Measurements from ENCODE around the gene ADAM33.

The ADAM33 gene, protein sequence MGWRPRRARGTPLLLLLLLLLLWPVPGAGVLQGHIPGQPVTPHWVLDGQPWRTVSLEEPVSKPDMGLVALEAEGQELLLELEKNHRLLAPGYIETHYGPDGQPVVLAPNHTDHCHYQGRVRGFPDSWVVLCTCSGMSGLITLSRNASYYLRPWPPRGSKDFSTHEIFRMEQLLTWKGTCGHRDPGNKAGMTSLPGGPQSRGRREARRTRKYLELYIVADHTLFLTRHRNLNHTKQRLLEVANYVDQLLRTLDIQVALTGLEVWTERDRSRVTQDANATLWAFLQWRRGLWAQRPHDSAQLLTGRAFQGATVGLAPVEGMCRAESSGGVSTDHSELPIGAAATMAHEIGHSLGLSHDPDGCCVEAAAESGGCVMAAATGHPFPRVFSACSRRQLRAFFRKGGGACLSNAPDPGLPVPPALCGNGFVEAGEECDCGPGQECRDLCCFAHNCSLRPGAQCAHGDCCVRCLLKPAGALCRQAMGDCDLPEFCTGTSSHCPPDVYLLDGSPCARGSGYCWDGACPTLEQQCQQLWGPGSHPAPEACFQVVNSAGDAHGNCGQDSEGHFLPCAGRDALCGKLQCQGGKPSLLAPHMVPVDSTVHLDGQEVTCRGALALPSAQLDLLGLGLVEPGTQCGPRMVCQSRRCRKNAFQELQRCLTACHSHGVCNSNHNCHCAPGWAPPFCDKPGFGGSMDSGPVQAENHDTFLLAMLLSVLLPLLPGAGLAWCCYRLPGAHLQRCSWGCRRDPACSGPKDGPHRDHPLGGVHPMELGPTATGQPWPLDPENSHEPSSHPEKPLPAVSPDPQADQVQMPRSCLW

DNA sequence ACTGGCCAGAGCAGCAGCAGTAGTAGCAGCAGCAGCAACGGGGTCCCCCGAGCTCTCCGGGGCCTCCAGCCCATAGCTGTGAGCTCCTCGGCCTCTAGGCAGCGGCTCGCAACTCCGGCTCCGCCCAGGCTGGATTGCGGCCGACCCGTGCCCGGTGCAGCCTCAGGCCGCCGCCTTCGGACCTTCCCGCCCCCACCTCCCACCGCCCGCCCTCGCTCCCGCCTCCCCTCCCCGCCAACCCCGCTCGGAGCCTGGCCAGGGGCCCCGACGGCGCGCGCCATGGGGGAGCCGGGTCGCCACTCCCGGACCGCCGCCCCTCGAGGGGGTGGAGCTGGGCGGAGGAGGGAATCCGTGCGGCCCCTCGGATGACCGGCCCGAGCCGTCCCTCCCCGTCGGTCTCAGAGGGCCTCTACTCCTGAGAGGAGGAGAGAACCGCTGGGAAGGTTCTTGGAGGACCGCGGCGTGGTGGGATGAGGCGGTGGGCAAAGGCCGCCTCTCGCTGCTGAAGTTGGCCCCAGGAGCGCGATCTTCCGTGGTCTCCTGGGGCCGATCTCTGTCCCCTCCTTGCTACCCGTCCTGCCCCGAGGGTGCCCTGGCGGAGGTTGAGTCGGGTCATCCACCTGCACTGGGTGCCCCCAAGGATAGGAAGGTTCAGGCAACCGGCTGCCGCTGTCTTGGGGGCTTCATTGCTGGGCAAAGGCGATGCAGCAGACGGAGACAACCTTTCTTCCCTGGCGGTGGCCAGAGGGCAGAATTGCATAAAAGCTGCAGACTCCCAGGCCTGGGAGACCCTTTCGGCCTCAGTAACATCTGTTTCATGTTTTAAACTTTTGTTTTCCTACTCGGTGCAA is at the start of gene ADAM33:
ADAM33 (minus strand) TSS at position 80 of the 851 bp plus-strand sequence; CDS start at position 74, 6 bp downstream.
- Histone ChIP-seq H3K36me3 (ENCODE audit: insufficient read depth, low read length) (no peaks in the 10 kb centered on the region), H3K4me1 (ENCODE audit: insufficient read depth, low read length) (peaks cover 7% of the 10 kb centered on the region), H3K9me3 (ENCODE audit: low read length) (no peaks in the 10 kb centered on the region), H2AFZ (ENCODE audit: low read depth, low read length) (no peak within 1 kb of the TSS), H3K4me3 (ENCODE audit: low read length) (no peak within 1 kb of the TSS), H3K27me3 (ENCODE audit: insufficient read depth, low read length) (peaks cover 62% of the 10 kb centered on the region)

DNA sequence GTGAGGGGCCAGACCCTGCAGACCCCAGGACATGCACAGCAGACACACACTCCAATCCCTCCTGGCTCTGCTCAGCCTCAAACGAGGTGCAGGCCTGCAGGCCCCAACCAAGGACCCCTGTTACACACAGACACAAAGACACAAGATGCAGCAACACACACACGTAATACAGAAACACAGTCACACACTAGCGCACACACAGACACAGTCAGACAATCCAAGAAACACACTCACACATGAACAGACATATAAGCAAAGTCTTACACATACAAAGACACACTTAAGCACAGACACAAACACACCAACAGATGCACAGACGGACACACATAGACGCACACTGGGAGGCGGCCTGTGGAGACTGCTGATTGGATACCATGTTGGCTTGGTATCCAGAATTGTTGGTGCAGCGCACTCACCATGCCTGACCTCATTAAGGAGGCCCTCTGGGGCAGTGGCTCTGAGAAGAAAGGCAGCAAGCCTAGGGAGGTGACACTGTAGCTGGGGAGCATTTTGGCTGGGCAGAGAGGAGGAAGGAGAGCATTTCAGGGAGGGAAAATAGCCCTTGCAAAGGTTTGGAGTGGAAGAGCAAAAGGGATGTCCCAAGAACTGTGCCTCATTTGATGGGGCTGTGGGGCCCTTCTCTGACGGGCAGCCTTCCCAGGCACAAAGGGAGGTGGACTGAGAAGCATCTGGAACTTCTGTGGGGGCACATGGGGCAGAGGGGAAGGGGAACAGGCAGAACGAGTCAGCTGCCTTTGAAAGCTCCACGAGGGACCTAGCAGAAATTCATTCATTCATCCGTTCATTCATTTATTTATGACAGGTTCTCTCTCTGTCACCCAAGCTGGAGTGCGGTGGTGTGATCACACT is 49.2 kb upstream of the ADAM33 start:
- Histone ChIP-seq H3K4me1 (ENCODE audit: insufficient read depth, low read length) (peaks cover 4% of the 10 kb centered on the region), H3K9me3 (ENCODE audit: low read length) (no peaks in the 10 kb centered on the region), H3K27me3 (ENCODE audit: insufficient read depth, low read length) (peaks cover 16% of the 10 kb centered on the region), H3K4me3 (ENCODE audit: low read length) (no peak overlapping the region), H3K36me3 (ENCODE audit: insufficient read depth, low read length) (no peaks in the 10 kb centered on the region), H2AFZ (ENCODE audit: low read depth, low read length) (no peak overlapping the region)

DNA sequence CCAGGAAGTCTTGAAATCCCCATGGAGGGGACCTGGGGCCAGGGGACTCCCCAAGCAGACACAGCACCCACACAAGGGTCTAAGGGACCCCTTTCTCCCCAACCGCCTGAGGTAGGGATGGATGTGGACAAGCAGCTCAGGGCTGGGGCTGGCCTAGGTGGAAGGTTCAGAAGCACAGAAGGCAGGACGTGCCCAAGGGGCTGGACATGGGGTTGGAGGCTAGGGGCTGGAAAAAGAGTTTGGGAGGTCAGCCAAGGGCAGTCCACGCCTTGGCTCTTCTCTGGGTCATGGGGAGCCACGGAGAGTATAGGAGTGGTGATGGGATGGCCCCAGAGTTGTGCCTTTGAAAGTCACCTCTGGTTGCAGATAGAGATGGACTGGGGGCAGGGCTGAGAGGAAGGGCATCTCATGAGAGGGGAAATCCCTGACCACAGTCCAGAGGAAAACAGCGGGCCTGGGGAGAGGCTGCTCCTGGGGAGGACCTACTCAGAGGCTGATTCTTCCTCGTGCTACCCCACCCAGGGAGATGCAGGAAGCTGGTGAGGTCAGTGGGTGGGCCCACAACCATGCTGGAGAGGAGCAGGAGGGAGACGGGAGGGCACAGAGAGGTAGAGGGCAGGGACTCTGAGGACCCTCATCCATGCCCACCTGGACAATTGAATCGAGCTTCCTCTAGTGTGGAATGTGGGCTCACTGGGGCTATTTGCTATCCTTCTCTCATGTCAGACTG is 48.2 kb upstream of the ADAM33 start:
- Histone ChIP-seq H3K27me3 (ENCODE audit: insufficient read depth, low read length) (peaks cover 16% of the 10 kb centered on the region), H3K4me1 (ENCODE audit: insufficient read depth, low read length) (peaks cover 4% of the 10 kb centered on the region), H3K9me3 (ENCODE audit: low read length) (no peaks in the 10 kb centered on the region), H2AFZ (ENCODE audit: low read depth, low read length) (no peak overlapping the region), H3K4me3 (ENCODE audit: low read length) (no peak overlapping the region), H3K36me3 (ENCODE audit: insufficient read depth, low read length) (no peaks in the 10 kb centered on the region)

DNA sequence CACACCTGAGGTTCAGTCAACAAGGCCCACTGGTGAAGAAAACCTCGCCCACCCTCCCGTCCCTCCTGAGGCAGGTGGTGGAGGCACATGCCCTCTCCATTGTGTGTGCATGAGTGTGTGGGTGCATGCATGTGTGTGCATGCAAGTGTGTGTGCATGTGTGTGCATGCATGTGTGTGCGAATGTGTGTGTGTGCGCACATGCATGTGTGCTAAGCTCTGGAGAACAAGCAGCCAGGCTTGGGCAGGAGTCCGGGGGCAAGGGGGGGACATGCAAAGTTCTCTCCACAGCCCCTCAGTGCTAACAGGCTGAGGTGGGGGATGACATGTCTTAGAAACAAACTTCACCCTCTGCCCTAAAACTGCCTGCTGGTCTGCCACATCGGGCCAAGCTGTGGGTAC is 47.6 kb upstream of the ADAM33 start:
- peaks cover 16% of the 10 kb centered on the region for H3K27me3 ChIP-seq (ENCODE audit: insufficient read depth, low read length)
- no peak overlapping the region for H3K4me3 ChIP-seq (ENCODE audit: low read length)
- no peaks in the 10 kb centered on the region for H3K9me3 ChIP-seq (ENCODE audit: low read length)
- no peak overlapping the region for H2AFZ ChIP-seq (ENCODE audit: low read depth, low read length)
- H3K4me1 ChIP-seq (ENCODE audit: insufficient read depth, low read length), result peaks cover 4% of the 10 kb centered on the region
- no peaks in the 10 kb centered on the region for H3K36me3 ChIP-seq (ENCODE audit: insufficient read depth, low read length)

- H3K9me3 ChIP-seq (ENCODE audit: low read length), result no peaks in the 10 kb centered on the region
- no peak overlapping the region for H2AFZ ChIP-seq (ENCODE audit: low read depth, low read length)
- no peaks in the 10 kb centered on the region for H3K36me3 ChIP-seq (ENCODE audit: insufficient read depth, low read length)
- H3K4me3 ChIP-seq (ENCODE audit: low read length), result no peak overlapping the region
- peaks cover 16% of the 10 kb centered on the region for H3K27me3 ChIP-seq (ENCODE audit: insufficient read depth, low read length)
- peaks cover 4% of the 10 kb centered on the region for H3K4me1 ChIP-seq (ENCODE audit: insufficient read depth, low read length)
Observed at GRCh38 chr20:3728876-3729275, 47.1 kb upstream of the ADAM33 start.

DNA sequence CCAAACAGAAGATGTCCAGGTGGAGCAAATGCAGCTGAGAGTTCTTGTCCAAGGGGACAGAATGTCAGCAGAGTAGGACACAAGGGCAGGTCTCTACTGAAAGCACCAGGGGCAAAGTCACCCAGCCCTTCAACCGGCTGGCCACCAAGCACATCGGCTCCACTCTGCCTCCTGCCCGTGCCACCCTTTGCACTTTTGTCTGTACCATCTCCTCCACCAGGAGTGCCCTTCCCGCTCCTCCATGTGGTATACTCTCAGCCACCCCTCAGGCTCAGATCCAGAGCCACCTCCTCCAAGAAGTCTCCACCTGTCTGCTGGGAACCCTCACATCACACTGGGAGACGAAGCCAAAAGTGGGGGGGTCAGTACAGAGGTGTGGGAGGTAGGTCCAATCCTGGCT is 46.5 kb upstream of the ADAM33 start:
- Histone ChIP-seq H3K4me1 (ENCODE audit: insufficient read depth, low read length) (peaks cover 4% of the 10 kb centered on the region), H3K4me3 (ENCODE audit: low read length) (no peak overlapping the region), H3K9me3 (ENCODE audit: low read length) (no peaks in the 10 kb centered on the region), H2AFZ (ENCODE audit: low read depth, low read length) (no peak overlapping the region), H3K27me3 (ENCODE audit: insufficient read depth, low read length) (peaks cover 14% of the 10 kb centered on the region), H3K36me3 (ENCODE audit: insufficient read depth, low read length) (no peaks in the 10 kb centered on the region)

DNA sequence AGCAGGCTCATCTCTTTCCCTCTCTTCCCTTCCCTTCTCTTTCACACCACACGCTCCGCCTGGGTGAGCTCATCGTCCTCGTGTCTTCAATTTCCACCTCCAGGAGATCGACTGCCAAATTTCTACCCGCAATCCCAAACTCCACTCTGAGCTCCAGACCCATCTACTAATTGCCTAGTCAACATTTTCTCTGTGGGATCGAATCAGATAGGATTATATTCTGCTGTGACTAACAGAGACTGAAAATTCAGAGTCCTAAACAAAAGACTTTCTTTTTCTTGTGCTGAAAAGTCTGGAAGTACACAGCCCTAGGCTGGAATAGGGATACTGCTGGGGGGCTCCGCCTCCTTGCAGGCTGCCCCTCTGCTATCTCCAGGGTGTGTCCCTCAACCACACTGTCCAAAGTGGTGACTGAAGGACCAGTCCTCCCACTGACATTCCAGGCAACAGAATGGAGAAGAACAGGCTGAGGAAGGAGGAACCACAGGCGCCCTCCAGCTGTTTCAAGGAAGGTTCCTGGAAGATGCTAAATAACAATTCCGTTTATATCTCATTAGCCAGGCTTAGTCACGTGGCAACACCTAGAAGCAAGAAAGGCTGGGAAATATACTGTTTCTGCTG is 45.7 kb upstream of the ADAM33 start:
- Histone ChIP-seq H2AFZ (ENCODE audit: low read depth, low read length) (no peak overlapping the region), H3K9me3 (ENCODE audit: low read length) (no peaks in the 10 kb centered on the region), H3K36me3 (ENCODE audit: insufficient read depth, low read length) (no peaks in the 10 kb centered on the region), H3K27me3 (ENCODE audit: insufficient read depth, low read length) (peaks cover 12% of the 10 kb centered on the region), H3K4me1 (ENCODE audit: insufficient read depth, low read length) (peaks cover 4% of the 10 kb centered on the region), H3K4me3 (ENCODE audit: low read length) (no peak overlapping the region)

DNA sequence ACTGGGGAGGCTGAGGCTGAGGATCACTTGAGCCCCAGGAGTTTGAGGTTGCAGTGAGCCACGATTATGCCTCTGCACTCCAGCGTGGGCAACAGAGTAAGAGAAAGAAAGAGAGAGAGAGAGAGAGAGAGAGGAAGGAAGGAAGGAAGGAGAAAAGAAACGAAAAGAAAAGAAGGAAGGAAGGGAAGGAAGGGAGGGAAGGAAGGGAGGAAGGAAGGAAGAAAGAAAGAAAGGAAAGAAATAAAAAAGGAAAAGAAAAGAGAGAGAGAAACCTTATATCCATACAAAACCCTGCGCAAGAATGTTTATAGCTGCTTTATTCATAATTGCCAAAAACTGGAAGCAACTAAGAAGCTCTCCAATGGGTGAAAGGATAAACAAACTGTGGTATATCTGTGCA is 42.5 kb upstream of the ADAM33 start:
- Histone ChIP-seq H2AFZ (ENCODE audit: low read depth, low read length) (no peak overlapping the region), H3K4me3 (ENCODE audit: low read length) (no peak overlapping the region), H3K36me3 (ENCODE audit: insufficient read depth, low read length) (no peaks in the 10 kb centered on the region), H3K27me3 (ENCODE audit: insufficient read depth, low read length) (peaks cover 6% of the 10 kb centered on the region), H3K9me3 (ENCODE audit: low read length) (no peaks in the 10 kb centered on the region), H3K4me1 (ENCODE audit: insufficient read depth, low read length) (no peaks in the 10 kb centered on the region)

DNA sequence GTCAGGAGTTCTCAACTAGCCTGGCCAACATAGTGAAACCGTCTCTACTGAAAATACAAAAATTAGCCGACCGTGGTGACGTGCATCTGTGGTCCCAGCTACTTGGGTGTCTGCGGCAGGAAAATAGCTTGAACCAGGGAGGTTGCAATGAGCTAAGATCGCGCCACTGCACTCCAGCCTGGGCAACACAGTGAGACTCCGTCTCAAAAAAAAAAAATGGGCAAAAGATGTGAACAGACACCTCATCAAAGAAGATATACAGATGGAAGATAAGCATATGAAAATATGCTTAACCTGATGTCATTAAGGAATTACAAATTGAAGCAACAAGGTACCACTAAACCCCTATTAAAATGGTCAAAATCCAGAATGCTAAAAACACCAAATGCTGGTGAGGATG is 41.5 kb upstream of the ADAM33 start:
- no peaks in the 10 kb centered on the region for H3K36me3 ChIP-seq (ENCODE audit: insufficient read depth, low read length)

DNA sequence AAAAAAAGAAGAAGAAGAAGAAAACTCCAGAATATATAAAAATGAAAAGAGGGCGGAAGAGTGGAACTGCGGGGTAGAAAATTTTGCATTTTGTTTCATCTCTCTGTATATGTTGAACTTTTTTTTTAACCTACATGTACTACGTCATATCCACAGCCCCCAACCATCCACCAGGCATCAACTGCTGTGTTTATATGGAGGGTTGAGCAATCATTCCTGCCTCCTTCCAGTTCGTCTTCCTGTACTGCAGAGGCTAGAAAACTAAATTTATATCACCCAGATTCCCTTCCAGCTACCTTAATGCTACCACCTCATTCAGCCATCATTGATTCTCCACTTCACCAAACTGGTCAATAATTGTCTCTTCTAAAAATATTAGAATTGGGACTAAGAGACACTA is 40.1 kb upstream of the ADAM33 start:
- no peaks in the 10 kb centered on the region for H3K9me3 ChIP-seq (ENCODE audit: low read length)
- H2AFZ ChIP-seq (ENCODE audit: low read depth, low read length), result no peak overlapping the region
- no peak overlapping the region for H3K4me3 ChIP-seq (ENCODE audit: low read length)
- no peaks in the 10 kb centered on the region for H3K36me3 ChIP-seq (ENCODE audit: insufficient read depth, low read length)
- no peaks in the 10 kb centered on the region for H3K27me3 ChIP-seq (ENCODE audit: insufficient read depth, low read length)
- H3K4me1 ChIP-seq (ENCODE audit: insufficient read depth, low read length), result no peaks in the 10 kb centered on the region

More for the DNA sequence above, 41.5 kb upstream of the ADAM33 start:
- Histone ChIP-seq H3K27me3 (ENCODE audit: insufficient read depth, low read length) (no peaks in the 10 kb centered on the region), H3K4me1 (ENCODE audit: insufficient read depth, low read length) (no peaks in the 10 kb centered on the region), H3K4me3 (ENCODE audit: low read length) (no peak overlapping the region), H3K9me3 (ENCODE audit: low read length) (no peaks in the 10 kb centered on the region), H2AFZ (ENCODE audit: low read depth, low read length) (no peak overlapping the region)

DNA sequence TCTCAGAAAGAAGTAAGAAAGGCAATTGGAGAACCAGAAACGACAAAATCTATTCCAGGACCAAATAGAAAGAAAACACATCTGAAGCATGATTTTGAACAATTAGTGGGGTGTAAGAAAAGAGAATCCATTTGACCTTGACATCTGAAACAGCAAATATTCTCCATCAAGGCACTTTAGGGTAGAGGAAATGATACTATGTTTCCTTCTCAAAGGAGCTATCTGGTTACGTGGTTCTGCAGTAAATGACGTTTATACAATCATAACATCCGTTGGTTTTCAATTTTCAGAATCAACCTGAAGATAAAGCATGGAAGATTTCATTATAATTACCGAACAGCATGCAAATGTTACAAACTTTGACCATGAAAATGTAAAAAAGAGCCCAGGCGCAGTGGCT is 38.8 kb upstream of the ADAM33 start:
- Histone ChIP-seq H2AFZ (ENCODE audit: low read depth, low read length) (no peak overlapping the region), H3K4me1 (ENCODE audit: insufficient read depth, low read length) (no peaks in the 10 kb centered on the region), H3K9me3 (ENCODE audit: low read length) (no peaks in the 10 kb centered on the region), H3K36me3 (ENCODE audit: insufficient read depth, low read length) (no peaks in the 10 kb centered on the region), H3K4me3 (ENCODE audit: low read length) (no peak overlapping the region), H3K27me3 (ENCODE audit: insufficient read depth, low read length) (no peaks in the 10 kb centered on the region)

All from neuron (in vitro differentiated cells).